ENCODE data around the gene SRSF1. TPM values are rescaled to one million over a fixed set of nuclear protein-coding genes. Genes with fewer than 3 reads are reported as not detected.

The SRSF1 gene
- total RNA-seq, 3 donors from 2014 or later (not counting 1 experiment from before 2014, with no cell fraction given) = 125 to 157 (median 137) TPM

DNA sequence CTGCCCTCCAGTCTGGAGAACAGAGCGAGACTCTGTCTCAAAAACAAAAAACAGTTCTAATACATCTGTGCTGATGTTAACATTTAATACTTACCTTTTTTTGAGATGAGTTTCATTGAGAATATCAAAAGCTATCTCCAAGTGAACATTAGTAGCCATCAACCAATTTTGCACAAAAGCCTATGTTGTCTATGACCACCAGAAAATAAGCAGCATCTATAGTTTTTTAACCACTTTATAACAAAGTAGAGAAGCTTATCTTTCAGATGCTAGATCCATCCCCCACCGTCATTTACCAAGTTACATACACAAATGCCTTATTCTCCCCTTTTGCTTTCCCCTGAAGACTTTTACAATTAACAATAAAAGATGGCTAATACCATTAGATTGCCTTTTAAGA lies 4.1 kb downstream of the SRSF1 start:
- no peaks in the 10 kb centered on the region for H3K9me3 ChIP-seq (ENCODE audit: control insufficient read depth, insufficient read depth, low read length)
- Mint-ChIP-seq H3K36me3 (peaks cover 16% of the 10 kb centered on the region), H3K4me3 (no peak overlapping the region), H3K27ac (peak overlapping the region; percentile 25 to 39), H3K27me3 (ENCODE audit: low read depth in 2 of 2) (no peaks in the 10 kb centered on the region), H3K9me3 (no peaks in the 10 kb centered on the region), H3K4me1 (peaks cover 49 to 50% of the 10 kb centered on the region in 2 donors)
- TF ChIP-seq, protein P1, sequence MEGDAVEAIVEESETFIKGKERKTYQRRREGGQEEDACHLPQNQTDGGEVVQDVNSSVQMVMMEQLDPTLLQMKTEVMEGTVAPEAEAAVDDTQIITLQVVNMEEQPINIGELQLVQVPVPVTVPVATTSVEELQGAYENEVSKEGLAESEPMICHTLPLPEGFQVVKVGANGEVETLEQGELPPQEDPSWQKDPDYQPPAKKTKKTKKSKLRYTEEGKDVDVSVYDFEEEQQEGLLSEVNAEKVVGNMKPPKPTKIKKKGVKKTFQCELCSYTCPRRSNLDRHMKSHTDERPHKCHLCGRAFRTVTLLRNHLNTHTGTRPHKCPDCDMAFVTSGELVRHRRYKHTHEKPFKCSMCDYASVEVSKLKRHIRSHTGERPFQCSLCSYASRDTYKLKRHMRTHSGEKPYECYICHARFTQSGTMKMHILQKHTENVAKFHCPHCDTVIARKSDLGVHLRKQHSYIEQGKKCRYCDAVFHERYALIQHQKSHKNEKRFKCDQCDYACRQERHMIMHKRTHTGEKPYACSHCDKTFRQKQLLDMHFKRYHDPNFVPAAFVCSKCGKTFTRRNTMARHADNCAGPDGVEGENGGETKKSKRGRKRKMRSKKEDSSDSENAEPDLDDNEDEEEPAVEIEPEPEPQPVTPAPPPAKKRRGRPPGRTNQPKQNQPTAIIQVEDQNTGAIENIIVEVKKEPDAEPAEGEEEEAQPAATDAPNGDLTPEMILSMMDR (IDR thresholded peaks at IDR 0.05) = no peak
- peaks cover 12% of the 10 kb centered on the region for H3K4me1 ChIP-seq (ENCODE audit: control insufficient read depth, insufficient read depth, low read length)
- no peak overlapping the region for H3K27ac ChIP-seq (ENCODE audit: low read length)
- ATAC-seq = no peak
- intact Hi-C loops (cut with micrococcal nuclease) = loop anchor here (10.0 kb wide), 1 partner anchor 512 kb away; the partner anchor contains the start of gene MTMR4
- H3K4me3 ChIP-seq (ENCODE audit: low read length) = no peak overlapping the region
- DNase-seq = no peak
- H3K36me3 ChIP-seq (ENCODE audit: control insufficient read depth, insufficient read depth, low read length) = peaks cover 58% of the 10 kb centered on the region
- no peaks in the 10 kb centered on the region for H3K27me3 ChIP-seq (ENCODE audit: control insufficient read depth, insufficient read depth, low read length)
- 100% methylated on average over 2 of the region's 2 CpGs for WGBS (ENCODE audit: insufficient coverage)

GRCh38 chr17:58002154-58002948 lies 4.7 kb downstream of the SRSF1 start:
- DNase-seq (no peak), ATAC-seq (no peak)
- 78% methylated on average over 4 of the region's 4 CpGs for WGBS (ENCODE audit: insufficient coverage)
- H3K9me3 Mint-ChIP-seq = no peaks in the 10 kb centered on the region
- H3K4me3 ChIP-seq (ENCODE audit: low read length) = no peak overlapping the region
- H3K27me3 ChIP-seq (ENCODE audit: control insufficient read depth, insufficient read depth, low read length) = no peaks in the 10 kb centered on the region
- no peak overlapping the region for H3K27ac ChIP-seq (ENCODE audit: low read length)
- H3K4me1 Mint-ChIP-seq = peaks cover 43 to 44% of the 10 kb centered on the region in 2 donors
- TF ChIP-seq, protein P1 (IDR thresholded peaks at IDR 0.05) = no peak
- H3K4me1 ChIP-seq (ENCODE audit: control insufficient read depth, insufficient read depth, low read length) = peaks cover 9% of the 10 kb centered on the region
- H3K27me3 Mint-ChIP-seq (ENCODE audit: low read depth in 2 of 2) = no peaks in the 10 kb centered on the region
- H3K36me3 Mint-ChIP-seq = peaks cover 16% of the 10 kb centered on the region
- H3K36me3 ChIP-seq (ENCODE audit: control insufficient read depth, insufficient read depth, low read length) = peaks cover 61% of the 10 kb centered on the region
- intact Hi-C loops (cut with micrococcal nuclease) = loop anchor here (10.0 kb wide), 1 partner anchor 512 kb away; the partner anchor contains the start of gene MTMR4
- H3K4me3 Mint-ChIP-seq = no peak overlapping the region
- H3K27ac Mint-ChIP-seq = peak overlapping the region; percentile 25 to 39
- H3K9me3 ChIP-seq (ENCODE audit: control insufficient read depth, insufficient read depth, low read length) = no peaks in the 10 kb centered on the region

GRCh38 chr17:58001461-58002124 lies 5.5 kb downstream of the SRSF1 start:
- Mint-ChIP-seq H3K9me3 (no peaks in the 10 kb centered on the region), H3K4me1 (peaks cover 36 to 37% of the 10 kb centered on the region in 2 donors), H3K36me3 (peaks cover 16% of the 10 kb centered on the region), H3K27me3 (ENCODE audit: low read depth in 2 of 2) (no peaks in the 10 kb centered on the region), H3K27ac (peak overlapping the region; percentile 25 to 39), H3K4me3 (no peak overlapping the region)
- TF ChIP-seq, protein P1 (IDR thresholded peaks at IDR 0.05) = no peak
- intact Hi-C loops (cut with micrococcal nuclease) = loop anchor here (10.0 kb wide), 1 partner anchor 513 kb away; the partner anchor contains the start of gene MTMR4
- Histone ChIP-seq H3K9me3 (ENCODE audit: control insufficient read depth, insufficient read depth, low read length) (no peaks in the 10 kb centered on the region), H3K4me1 (ENCODE audit: control insufficient read depth, insufficient read depth, low read length) (peaks cover 9% of the 10 kb centered on the region), H3K4me3 (ENCODE audit: low read length) (no peak overlapping the region), H3K27me3 (ENCODE audit: control insufficient read depth, insufficient read depth, low read length) (no peaks in the 10 kb centered on the region), H3K27ac (ENCODE audit: low read length) (no peak overlapping the region), H3K36me3 (ENCODE audit: control insufficient read depth, insufficient read depth, low read length) (peaks cover 68% of the 10 kb centered on the region)
- WGBS (ENCODE audit: insufficient coverage) = 100% methylated on average over 1 of the region's 1 CpG
- DNase-seq (no peak), ATAC-seq (no peak)
